ENCODE data around the gene CTSO. TPM values are rescaled to one million over a fixed set of nuclear protein-coding genes. Genes with fewer than 3 reads are reported as not detected.

Gene CTSO
- polyA plus RNA-seq, 1 donor (not counting 4 experiments of a cell fraction or from before 2014, with no cell fraction given): 3.3 TPM

DNA sequence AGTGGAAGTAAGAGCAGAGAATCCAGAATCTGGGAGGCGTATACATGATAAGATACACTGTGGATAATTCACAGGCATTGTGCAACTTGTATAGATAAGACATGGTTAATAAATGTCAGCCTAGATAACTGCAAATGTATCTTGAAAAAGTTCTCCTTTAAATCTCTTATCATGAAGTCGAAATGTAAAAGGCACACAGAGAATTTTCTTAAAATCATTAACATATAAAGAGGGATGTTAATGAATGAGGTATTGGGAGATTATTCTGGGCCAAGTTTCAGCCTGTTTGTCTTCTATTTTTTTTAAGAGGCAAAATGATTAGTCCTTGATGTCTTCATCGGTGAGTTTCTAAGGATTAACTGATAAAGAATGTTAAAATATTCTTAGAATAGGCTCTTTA is 49.3 kb downstream of the CTSO start:
- Histone ChIP-seq H3K36me3 (ENCODE audit: control insufficient read depth in 2 of 2, extremely low read depth in 1 of 2, insufficient read depth in 2 of 2, low read length in 2 of 2) (no peaks in the 10 kb centered on the region), H3K9me1 (ENCODE audit: control insufficient read depth, extremely low read depth, insufficient read depth, low read length) (no peaks in the 10 kb centered on the region), H3K79me2 (ENCODE audit: control insufficient read depth, insufficient read depth, low read length) (no peaks in the 10 kb centered on the region), H3K27me3 (ENCODE audit: control insufficient read depth, extremely low read depth, insufficient read depth, low read length) (no peaks in the 10 kb centered on the region), H3K9me3 (ENCODE audit: control insufficient read depth, low read depth, low read length) (no peaks in the 10 kb centered on the region), H3K27ac (ENCODE audit: control insufficient read depth, insufficient read depth, low read length) (no peak overlapping the region), H4K20me1 (ENCODE audit: control insufficient read depth, extremely low read depth, insufficient read depth, low read length) (no peaks in the 10 kb centered on the region), H2AFZ (ENCODE audit: control insufficient read depth, low read length) (no peak overlapping the region), H3K4me3 (ENCODE audit: control insufficient read depth in 2 of 3, extremely low read depth in 1 of 3, insufficient read depth in 2 of 3, low read depth in 1 of 3, low read length in 3 of 3) (no peak overlapping the region), H3K4me1 (ENCODE audit: control insufficient read depth, extremely low read depth, insufficient read depth, low read length) (no peaks in the 10 kb centered on the region), H3K9ac (ENCODE audit: control insufficient read depth, extremely low read depth, insufficient read depth, low read length) (no peak overlapping the region), H3K4me2 (ENCODE audit: control insufficient read depth, extremely low read depth, insufficient read depth, low read depth, low read length) (no peak overlapping the region)
- TF ChIP-seq, protein P1, sequence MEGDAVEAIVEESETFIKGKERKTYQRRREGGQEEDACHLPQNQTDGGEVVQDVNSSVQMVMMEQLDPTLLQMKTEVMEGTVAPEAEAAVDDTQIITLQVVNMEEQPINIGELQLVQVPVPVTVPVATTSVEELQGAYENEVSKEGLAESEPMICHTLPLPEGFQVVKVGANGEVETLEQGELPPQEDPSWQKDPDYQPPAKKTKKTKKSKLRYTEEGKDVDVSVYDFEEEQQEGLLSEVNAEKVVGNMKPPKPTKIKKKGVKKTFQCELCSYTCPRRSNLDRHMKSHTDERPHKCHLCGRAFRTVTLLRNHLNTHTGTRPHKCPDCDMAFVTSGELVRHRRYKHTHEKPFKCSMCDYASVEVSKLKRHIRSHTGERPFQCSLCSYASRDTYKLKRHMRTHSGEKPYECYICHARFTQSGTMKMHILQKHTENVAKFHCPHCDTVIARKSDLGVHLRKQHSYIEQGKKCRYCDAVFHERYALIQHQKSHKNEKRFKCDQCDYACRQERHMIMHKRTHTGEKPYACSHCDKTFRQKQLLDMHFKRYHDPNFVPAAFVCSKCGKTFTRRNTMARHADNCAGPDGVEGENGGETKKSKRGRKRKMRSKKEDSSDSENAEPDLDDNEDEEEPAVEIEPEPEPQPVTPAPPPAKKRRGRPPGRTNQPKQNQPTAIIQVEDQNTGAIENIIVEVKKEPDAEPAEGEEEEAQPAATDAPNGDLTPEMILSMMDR (optimal IDR thresholded peaks at IDR 0.05 in 1 of 3, IDR thresholded peaks at IDR 0.05 in 1 of 3, conservative IDR thresholded peaks at IDR 0.05 in 1 of 3; ENCODE audit: extremely low read depth in 1 of 3, insufficient read depth in 2 of 3, low read length in 3 of 3): no peak
- TF ChIP-seq EZH2 (IDR thresholded peaks at IDR 0.05; ENCODE audit: low read length): no peak
- dilution Hi-C loops (cut with MboI; ENCODE audit: extremely low pct_ligation_motif_present, low sequenced_read_pairs): no loop called here
- FAIRE-seq (no peak), DNase-seq (ENCODE audit: low read depth, low spot score) (no peak)

DNA sequence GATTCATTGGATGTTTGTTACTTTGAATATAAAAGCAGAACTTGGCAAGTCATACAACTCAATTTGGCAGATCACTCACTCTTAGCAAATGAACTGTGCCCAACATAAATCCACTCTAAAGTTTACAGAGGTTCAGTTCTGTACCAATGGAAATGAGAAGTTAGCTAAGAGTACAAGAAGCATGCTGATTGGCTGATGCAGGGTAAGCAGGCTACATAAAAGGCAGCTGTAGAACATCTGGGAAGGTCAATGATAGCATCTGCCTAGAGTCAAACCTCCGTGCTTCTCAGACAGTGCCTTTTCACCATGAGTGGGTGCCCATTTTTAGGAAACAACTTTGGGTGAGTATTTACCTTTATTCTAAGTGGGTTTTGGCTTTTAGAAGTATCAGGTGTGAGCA is 50.2 kb downstream of the CTSO start, which contains the start of gene TDO2:
TSS of gene TDO2 (plus strand) at position 244 of the 400 bp plus-strand sequence. CDS start at position 307, 63 bp downstream.
- dilution Hi-C loops (cut with MboI; ENCODE audit: extremely low pct_ligation_motif_present, low sequenced_read_pairs): no loop called here
- FAIRE-seq: no peak
- Histone ChIP-seq H3K9ac (ENCODE audit: control insufficient read depth, extremely low read depth, insufficient read depth, low read length) (no peak within 1 kb of the TSS), H3K79me2 (ENCODE audit: control insufficient read depth, insufficient read depth, low read length) (no peaks in the 10 kb centered on the region), H3K36me3 (ENCODE audit: control insufficient read depth in 2 of 2, extremely low read depth in 1 of 2, insufficient read depth in 2 of 2, low read length in 2 of 2) (no peaks in the 10 kb centered on the region), H2AFZ (ENCODE audit: control insufficient read depth, low read length) (no peak within 1 kb of the TSS), H3K27ac (ENCODE audit: control insufficient read depth, insufficient read depth, low read length) (no peak within 1 kb of the TSS), H3K27me3 (ENCODE audit: control insufficient read depth, extremely low read depth, insufficient read depth, low read length) (no peaks in the 10 kb centered on the region), H3K4me3 (ENCODE audit: control insufficient read depth in 2 of 3, extremely low read depth in 1 of 3, insufficient read depth in 2 of 3, low read depth in 1 of 3, low read length in 3 of 3) (no peak within 1 kb of the TSS), H3K9me1 (ENCODE audit: control insufficient read depth, extremely low read depth, insufficient read depth, low read length) (no peaks in the 10 kb centered on the region), H3K4me2 (ENCODE audit: control insufficient read depth, extremely low read depth, insufficient read depth, low read depth, low read length) (no peak within 1 kb of the TSS), H4K20me1 (ENCODE audit: control insufficient read depth, extremely low read depth, insufficient read depth, low read length) (no peaks in the 10 kb centered on the region), H3K9me3 (ENCODE audit: control insufficient read depth, low read depth, low read length) (no peaks in the 10 kb centered on the region), H3K4me1 (ENCODE audit: control insufficient read depth, extremely low read depth, insufficient read depth, low read length) (no peaks in the 10 kb centered on the region)
- no peak for DNase-seq (ENCODE audit: low read depth, low spot score)
- TF ChIP-seq EZH2 (IDR thresholded peaks at IDR 0.05; ENCODE audit: low read length): no peak
- TF ChIP-seq, protein P1 (optimal IDR thresholded peaks at IDR 0.05 in 1 of 3, IDR thresholded peaks at IDR 0.05 in 1 of 3, conservative IDR thresholded peaks at IDR 0.05 in 1 of 3; ENCODE audit: extremely low read depth in 1 of 3, insufficient read depth in 2 of 3, low read length in 3 of 3): no peak

Data from keratinocyte (primary cell).